Tibial nerve (tissue), 3 donors: ENCODE results near the gene QARS1.

ENCODE experiments used
- CTCF ChIP-seq, 5 experiments: fragments of 200-600 bp in 3 of 5; fragments of 450-650 bp in 2 of 5; sonication (generic) in 3 of 5; IDR thresholded peaks; one replicate each; pipeline ENCODE4 v1.5.1; 2016 to 2019; ENCODE audit warnings: antibody characterized with exemption in 5 of 5, mild to moderate bottlenecking in 3 of 5, moderate library complexity in 2 of 5
- POLR2A ChIP-seq, 2 donors: fragments of 450-650 bp; IDR thresholded peaks; one replicate each; pipeline ENCODE4 v1.6.1; 2017; ENCODE audit warnings: antibody characterized with exemption in 2 of 2, mild to moderate bottlenecking in 2 of 2, moderate library complexity in 2 of 2

GRCh38 chr3:49134471-49135265 is 30.1 kb upstream of the QARS1 start:
- TF ChIP-seq CTCF (IDR thresholded peaks at IDR 0.05) (no peak), POLR2A (IDR thresholded peaks at IDR 0.05) (no peak)
